Activated CD4-positive, alpha-beta T cell treated with anti-CD3 and anti-CD28 coated beads for 24 hours (primary cell): ENCODE measurements around the gene SLIT3.

Experiments used
- DNase-seq, 2 donors: peaks; one replicate each; pipeline ENCODE4 v3.0.0-alpha.2; 2020; ENCODE audit warnings: low read depth in 2 of 2

Gene SLIT3

GRCh38 chr5:168798065-168799023 lies 502.6 kb downstream of the SLIT3 start:
- DNase-seq = no peak

- DNase-seq = no peak
Observed at GRCh38 chr5:168796593-168797580, 504.1 kb downstream of the SLIT3 start.

- DNase-seq = no peak
Observed at GRCh38 chr5:168796000-168796399, 504.9 kb downstream of the SLIT3 start.

- DNase-seq = peak in 1 of 2 donors; percentile 28
Observed at GRCh38 chr5:168793841-168794837, 506.8 kb downstream of the SLIT3 start.

GRCh38 chr5:168792678-168793077 lies 508.3 kb downstream of the SLIT3 start:
- DNase-seq = no peak

- DNase-seq = no peak
Observed at GRCh38 chr5:168790671-168791250, 510.2 kb downstream of the SLIT3 start.

GRCh38 chr5:168790002-168790635 lies 510.8 kb downstream of the SLIT3 start:
- DNase-seq = no peak

GRCh38 chr5:168788786-168789185 lies 512.2 kb downstream of the SLIT3 start:
- no peak for DNase-seq

GRCh38 chr5:168788107-168788506 lies 512.8 kb downstream of the SLIT3 start:
- DNase-seq = no peak

GRCh38 chr5:168786147-168786546 lies 514.8 kb downstream of the SLIT3 start:
- DNase-seq = no peak

- no peak for DNase-seq
Observed at GRCh38 chr5:168784454-168784853, 516.5 kb downstream of the SLIT3 start.

- DNase-seq = no peak
Observed at GRCh38 chr5:168781941-168782571, 518.9 kb downstream of the SLIT3 start.

- DNase-seq = no peak
Observed at GRCh38 chr5:168780888-168781287, 520.1 kb downstream of the SLIT3 start.

GRCh38 chr5:168779333-168779732 lies 521.6 kb downstream of the SLIT3 start:
- no peak for DNase-seq

- DNase-seq = no peak
Observed at GRCh38 chr5:168778536-168778935, 522.4 kb downstream of the SLIT3 start.

GRCh38 chr5:168777651-168778050 lies 523.3 kb downstream of the SLIT3 start:
- no peak for DNase-seq

- DNase-seq = no peak
Observed at GRCh38 chr5:168776070-168776469, 524.9 kb downstream of the SLIT3 start.

- DNase-seq = no peak
Observed at GRCh38 chr5:168773226-168773625, 527.7 kb downstream of the SLIT3 start.

GRCh38 chr5:168772316-168772961 lies 528.5 kb downstream of the SLIT3 start:
- DNase-seq = no peak
